ENCODE data around the gene KRTAP12-3. TPM values are rescaled to one million over a fixed set of nuclear protein-coding genes. Genes with fewer than 3 reads are reported as not detected.

The KRTAP12-3 gene
- total and polyA plus RNA-seq, 9 of the 15 experiments (the other 6 are each of a cell fraction or from before 2014, with no cell fraction given): not detected

GRCh38 chr21:44664691-44665090 is 7.0 kb downstream of the KRTAP12-3 start:
- no peak for ATAC-seq
- Histone ChIP-seq H3K27ac (ENCODE audit: extremely low read depth, low read depth, low read length) (no peak overlapping the region), H3K36me3 (ENCODE audit: control insufficient read depth, insufficient read depth, low read length) (no peaks in the 10 kb centered on the region), H3K4me1 (replicated peaks in 1 of 2; ENCODE audit: control insufficient read depth in 2 of 2, insufficient read depth in 2 of 2, low read length in 2 of 2) (no peaks in the 10 kb centered on the region), H3K4me2 (ENCODE audit: insufficient read depth, low read length) (no peak overlapping the region), H2AFZ (ENCODE audit: low read depth, low read length) (no peak overlapping the region), H3K27me3 (ENCODE audit: control insufficient read depth in 2 of 2, insufficient read depth in 2 of 2, low read length in 2 of 2) (no peaks in the 10 kb centered on the region), H3K79me2 (ENCODE audit: control insufficient read depth, insufficient read depth, low read length) (no peaks in the 10 kb centered on the region), H3K4me3 (no peak overlapping the region), H4K20me1 (replicated peaks; ENCODE audit: control insufficient read depth, insufficient read depth, low read length) (no peaks in the 10 kb centered on the region), H3K9ac (ENCODE audit: insufficient read depth in 1 of 2, low read depth in 2 of 2, low read length in 2 of 2) (no peak overlapping the region), H3K9me1 (ENCODE audit: control insufficient read depth, insufficient read depth, low read length) (no peaks in the 10 kb centered on the region), H3K9me3 (replicated peaks; ENCODE audit: control insufficient read depth, insufficient read depth, low read depth, low read length) (no peaks in the 10 kb centered on the region)
- intact Hi-C loops (cut with micrococcal nuclease): no loop called here
- FAIRE-seq: no peak
- ChIA-PET CTCF (ENCODE audit: low intra/inter-chr PET ratio) (no interaction called here), POLR2A (no interaction called here)
- 1% methylated on average over 5 of the region's 5 CpGs for WGBS (ENCODE audit: insufficient coverage, low coverage, missing lambda C conversion rate)
- no TSS peak for BruUV-seq (replicated peaks)
- no peak for DNase-seq (ENCODE audit: extremely low read depth in 1 of 4, low spot score in 3 of 4)
- no peak for TF ChIP-seq GTF2F1 (IDR thresholded peaks at IDR 0.05; ENCODE audit: low read depth, low read length)
- TF ChIP-seq LEF1 (IDR thresholded peaks at IDR 0.05): no peak
- TF ChIP-seq FUS (optimal IDR thresholded peaks at IDR 0.05; ENCODE audit: low read depth, low read length): no peak
- TF ChIP-seq U2AF2 (optimal IDR thresholded peaks at IDR 0.05; ENCODE audit: low read depth, low read length): no peak
- TF ChIP-seq HEY1 (CRISPR knock-in tag; IDR thresholded peaks at IDR 0.05; ENCODE audit: borderline replicate concordance): no peak
- TF ChIP-seq PHF8 (IDR thresholded peaks at IDR 0.05; ENCODE audit: borderline replicate concordance, low read length): no peak
- no peak for TF ChIP-seq ZNF282 (CRISPR knock-in tag; IDR thresholded peaks at IDR 0.05)
- TF ChIP-seq HOMEZ (CRISPR knock-in tag; IDR thresholded peaks at IDR 0.05): no peak
- TF ChIP-seq ZNF324 (CRISPR knock-in tag; IDR thresholded peaks at IDR 0.05): no peak
- in situ Hi-C loops (cut with MboI): no loop called here
